Measurements from ENCODE around the gene SLC7A4.
"Not testable (repeated sequence)": the region's sequence is repeated elsewhere in the genome, so short reads cannot be mapped to it uniquely, and the experiment has no call there.

SLC7A4 gene, protein sequence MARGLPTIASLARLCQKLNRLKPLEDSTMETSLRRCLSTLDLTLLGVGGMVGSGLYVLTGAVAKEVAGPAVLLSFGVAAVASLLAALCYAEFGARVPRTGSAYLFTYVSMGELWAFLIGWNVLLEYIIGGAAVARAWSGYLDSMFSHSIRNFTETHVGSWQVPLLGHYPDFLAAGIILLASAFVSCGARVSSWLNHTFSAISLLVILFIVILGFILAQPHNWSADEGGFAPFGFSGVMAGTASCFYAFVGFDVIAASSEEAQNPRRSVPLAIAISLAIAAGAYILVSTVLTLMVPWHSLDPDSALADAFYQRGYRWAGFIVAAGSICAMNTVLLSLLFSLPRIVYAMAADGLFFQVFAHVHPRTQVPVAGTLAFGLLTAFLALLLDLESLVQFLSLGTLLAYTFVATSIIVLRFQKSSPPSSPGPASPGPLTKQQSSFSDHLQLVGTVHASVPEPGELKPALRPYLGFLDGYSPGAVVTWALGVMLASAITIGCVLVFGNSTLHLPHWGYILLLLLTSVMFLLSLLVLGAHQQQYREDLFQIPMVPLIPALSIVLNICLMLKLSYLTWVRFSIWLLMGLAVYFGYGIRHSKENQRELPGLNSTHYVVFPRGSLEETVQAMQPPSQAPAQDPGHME

DNA sequence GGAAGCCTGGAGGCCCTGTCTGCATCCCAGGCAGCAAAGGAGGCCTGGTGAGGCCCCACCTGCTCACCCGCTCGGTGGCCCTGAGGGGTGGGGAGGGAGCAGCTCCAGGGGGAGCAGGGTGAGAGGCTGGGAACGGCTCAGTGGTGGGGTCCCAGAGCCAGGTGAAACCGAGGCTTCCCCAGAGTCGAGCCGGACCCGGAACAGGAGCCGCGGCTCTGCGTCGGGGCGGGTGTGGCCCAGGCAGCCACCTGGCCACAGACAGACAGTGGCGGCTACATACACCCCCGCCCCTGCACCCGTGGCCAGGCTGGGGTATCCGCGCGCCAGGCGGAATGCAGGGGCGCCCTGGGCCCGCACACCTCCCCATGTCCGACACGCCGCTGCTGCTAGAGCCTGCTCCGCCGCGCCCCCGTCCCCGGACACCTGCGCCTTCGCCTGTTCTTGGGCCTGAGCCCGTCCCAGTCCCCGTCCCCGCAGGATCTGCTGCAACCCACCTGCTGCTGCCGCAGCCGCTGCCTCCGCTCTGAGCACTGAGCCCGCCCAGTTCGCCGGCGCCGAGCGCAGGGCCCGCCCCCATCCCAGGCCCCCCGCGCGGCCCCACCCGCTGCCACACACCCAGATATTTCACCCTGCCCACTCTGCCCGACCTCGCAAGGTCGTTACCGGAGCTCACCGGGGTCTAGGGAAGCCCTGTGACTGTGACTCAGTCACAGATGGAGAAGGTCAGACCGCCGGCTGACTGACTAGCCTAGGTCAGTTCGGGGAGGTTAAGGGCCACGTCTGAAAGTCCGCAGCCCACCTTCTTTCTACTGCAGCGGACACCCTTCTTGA lies at the start of gene SLC7A4:
TSS of gene SLC7A4 (minus strand) at position 525 of the 831 bp plus-strand sequence. CDS start 749 bp downstream, outside the sequence.
- no peak for DNase-seq

DNA sequence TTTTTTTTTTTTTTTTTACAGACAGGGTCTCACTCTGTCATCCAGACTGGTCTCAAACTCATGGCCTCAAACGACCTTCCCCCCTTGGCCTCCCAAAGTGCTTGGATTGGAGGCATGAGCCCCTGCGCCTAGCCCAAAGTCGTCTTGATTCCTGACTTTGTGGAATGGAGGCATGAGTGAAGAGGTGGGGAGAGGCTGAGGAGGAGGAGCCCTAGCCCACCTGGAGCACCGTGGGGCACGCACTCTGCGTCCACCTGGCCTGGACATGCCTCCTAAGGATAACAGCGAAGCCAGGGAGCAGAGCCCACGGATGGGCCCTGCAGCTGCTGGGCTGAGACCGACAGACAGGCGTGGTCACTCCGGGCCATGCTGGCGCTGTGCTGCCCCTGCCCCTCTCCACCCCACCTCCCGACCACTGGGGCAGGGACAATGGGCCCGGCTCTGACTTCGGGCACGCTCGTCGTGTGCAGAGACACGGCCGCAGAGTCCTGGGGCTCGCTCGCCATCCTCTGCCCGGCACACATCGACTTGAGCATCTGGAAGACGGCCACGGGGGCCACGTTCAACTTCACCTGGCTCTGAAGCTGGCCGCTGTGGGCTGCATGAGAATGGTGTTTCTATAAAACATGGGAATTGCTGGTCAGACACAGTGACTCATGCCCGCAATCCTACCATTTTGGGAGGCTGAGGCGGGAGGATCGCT lies 48.2 kb upstream of the SLC7A4 start:
- no peak for DNase-seq

DNA sequence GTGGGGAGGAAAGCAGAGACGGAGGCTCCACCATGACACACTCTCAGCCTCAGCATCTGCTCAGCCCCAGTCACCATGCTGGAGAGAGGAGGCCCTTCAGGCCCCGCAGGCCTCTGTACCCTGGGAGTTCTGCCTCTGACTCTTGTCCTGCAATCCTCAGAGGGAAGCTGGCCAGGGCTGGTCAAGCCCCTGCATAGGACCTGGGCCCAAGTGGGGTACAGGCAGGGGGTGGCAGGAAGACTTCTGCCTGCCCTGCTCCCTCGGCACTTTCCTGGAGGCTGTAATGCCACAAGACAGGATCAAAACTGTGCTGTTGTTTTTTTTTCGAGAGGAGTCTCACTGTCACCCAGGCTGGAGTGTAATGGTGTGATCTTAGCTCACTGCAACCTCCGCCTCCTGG lies 47.1 kb upstream of the SLC7A4 start:
- DNase-seq = no peak

DNA sequence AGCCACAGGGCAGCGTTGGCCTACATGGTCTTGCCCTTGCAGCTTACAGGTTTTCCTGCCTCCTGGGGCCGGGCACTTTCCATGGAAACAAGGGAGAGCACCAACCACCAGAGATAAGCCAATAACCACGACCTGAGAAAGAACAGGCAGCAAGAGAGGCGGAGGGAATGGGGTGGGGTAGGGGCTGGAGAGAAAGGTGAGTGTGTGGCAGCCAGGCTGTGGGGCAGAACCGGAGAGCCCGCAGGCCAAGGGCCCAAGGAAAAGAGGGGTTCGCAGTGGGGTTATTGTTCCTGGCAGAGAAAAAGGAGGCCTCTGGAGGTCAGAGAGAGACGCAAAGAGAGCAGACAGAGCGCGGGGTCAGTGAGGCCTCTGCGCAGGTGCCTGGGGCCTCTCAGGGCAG lies 46.6 kb upstream of the SLC7A4 start:
- no peak for DNase-seq

DNA sequence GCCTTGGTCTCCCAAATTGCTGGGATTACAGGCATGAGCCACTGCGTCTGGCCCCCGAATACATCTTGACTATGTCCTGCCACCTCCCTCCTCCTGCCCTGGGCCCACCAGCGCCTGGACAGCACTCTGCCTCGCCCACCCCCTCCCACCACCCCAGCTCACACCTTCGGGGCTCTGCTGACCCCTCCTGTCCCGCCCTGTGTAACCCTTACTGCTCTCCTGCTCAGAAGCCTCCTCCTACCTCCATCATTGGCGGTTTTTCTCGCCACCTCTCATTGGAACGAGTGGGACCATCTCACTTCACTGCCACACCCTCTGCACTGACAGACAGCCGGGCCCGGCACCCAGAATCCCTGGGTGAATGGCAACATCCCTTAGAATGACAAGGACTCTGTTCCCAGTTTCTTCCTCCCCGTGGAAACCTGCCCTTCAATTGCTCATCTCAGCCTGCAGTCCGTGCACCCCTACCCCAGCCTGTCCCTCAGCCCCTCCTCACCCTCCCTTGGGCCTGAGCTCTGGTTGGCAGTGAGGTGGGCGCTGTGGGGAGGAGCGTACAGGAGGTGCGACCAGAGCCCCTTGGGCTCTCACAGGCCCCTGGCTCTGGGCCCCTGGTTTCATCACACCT lies 45.6 kb upstream of the SLC7A4 start:
- no peak for DNase-seq

DNA sequence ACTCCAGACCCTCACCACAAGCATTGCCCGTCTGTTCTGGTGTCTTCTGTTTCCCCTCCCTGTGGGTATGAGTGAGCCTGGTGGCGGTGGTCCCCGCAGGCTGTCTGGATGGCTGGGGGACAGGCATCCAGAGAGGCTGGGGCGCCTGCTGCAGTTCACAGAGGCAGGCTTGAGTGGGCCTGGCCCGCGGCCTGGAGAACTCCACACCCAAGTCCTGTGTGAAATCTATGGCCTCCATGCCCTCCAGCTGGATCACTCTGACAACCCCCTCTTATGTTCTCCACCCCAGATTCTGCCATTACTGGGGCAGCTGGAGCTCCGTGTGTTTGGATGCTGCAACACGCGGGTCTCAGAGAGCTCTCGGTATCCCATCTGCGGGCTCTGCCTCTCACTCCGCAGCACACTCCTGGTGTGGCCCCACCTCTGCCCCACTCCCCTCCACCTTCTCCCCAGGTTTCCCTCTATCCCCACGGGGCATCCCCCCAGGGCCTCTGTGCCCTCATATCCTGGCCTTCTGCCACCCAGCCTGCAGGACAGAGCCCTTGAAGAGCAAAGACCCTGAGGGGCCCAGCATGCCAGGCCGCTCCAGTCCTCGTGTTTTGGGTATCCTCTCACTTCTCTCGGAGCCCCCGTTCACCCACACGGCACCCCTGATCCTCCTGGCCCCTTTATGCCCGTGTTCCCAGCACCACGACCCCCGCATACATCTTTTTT lies 44.7 kb upstream of the SLC7A4 start:
- DNase-seq = no peak

DNA sequence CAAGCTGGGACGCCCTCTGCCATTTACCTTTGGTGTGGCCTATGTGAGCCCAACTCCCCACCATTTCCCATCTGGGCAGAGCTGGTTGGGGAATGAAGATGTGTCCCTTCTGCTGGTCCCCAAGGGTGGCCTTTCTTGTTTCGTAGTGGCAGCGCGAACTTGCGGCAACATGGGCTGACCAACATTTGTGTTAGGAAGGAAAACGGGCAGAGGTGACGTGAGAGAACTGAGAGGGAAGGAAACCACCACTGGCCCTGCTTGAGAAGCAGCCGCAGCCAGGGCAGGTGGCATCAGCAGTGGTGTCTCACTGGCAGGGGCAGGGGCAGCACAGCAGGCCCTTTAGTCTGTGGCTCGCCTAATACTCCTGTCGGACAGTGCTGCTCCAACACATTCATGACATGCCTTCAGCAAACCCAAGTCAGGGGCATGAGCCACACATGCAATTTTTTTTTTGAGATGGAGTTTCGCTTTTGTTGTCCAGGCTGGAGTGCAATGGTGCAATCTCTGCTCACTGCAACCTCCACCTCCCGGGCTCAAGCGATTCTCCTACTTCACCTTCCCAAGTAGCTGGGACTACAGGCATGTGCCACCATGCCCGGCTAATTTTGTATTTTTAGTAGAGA lies 43.3 kb upstream of the SLC7A4 start:
- no peak for DNase-seq

DNA sequence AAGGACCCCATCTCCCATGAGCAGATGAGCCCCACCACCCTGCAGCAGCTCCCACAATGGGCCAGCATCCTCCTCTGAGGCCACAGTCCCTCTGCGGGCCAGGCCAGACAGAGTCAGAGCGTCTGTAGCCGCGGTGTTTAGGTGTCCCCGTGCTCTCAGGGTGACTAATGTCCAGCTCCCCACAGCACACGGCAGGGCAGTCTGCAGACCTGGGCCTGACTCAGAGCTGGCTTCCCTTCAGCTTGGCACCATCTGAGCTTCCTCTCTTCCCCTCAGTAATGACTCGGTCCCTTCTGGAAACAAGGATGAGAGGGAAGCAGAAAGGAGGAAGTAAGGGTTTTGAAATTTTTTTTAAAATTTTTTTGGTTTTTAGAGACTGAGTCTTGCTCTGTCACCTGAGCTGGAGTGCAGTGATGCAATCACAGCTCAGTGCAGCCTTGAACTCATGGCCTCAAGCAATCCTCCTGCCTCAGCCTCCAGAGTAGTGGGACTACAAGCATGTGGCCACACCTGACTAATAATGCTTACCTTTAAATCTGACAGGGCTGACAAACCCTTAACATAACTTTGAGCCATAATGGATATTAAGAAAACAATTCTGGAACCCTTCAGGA lies 41.8 kb upstream of the SLC7A4 start:
- DNase-seq = no peak

DNA sequence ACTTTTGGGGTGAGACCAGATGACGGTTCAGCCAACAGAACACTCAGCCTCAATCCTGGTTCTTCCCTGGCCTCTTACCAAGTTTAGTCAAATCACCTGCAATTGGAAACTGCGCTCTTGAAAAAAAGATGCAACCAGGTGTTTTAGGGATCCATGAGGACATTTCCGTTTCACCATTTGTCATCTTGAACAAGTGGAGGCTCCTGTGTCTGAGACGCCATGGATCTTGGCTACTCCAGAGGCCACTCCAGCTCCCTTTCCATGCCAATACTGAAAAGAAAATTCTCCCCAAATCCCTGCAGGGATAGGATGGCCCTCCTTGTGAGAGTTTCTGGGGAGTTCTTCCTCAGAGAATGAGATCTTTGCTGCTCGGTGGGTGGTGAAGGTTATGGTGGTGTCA lies 41.1 kb upstream of the SLC7A4 start:
- DNase-seq = no peak

DNA sequence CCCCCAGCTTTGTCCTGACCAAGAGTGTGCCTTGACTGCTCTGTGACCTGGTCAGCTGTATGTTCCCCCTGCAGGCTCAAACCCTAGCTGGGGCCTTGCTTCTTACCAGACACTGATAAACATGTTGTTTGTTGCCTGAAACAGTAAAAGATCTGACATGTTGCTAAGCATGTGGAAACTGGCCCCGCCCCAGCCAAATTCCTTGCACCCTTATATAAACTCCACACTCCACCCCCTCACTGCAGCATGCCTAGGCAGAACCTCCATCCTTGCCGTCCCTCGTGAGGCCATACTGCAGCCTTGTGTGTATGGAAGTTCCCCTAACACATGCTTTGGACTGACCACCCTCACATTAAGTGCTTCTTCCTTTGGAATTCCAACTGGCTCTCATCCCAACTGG lies 40.7 kb upstream of the SLC7A4 start:
- no peak for DNase-seq

DNA sequence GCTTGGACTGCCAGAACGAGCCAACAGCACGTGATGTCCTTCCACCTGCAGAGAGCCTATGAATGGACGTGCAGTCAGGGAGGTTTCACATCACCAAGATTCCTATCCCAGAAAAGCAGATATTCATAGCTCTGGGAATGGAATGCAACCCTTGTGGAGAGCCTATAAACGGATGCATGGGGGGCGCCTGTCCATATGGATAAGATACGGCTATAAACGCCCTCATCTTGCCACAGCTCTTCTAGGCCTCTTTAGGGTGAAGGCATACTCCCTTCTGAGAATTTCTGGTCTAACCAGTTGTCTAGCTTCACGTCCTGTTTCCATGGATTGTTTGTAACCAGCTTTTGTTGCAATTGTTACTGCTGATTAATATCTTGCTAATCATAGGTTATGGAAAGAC lies 39.4 kb upstream of the SLC7A4 start:
- DNase-seq = not testable (repeated sequence)

DNA sequence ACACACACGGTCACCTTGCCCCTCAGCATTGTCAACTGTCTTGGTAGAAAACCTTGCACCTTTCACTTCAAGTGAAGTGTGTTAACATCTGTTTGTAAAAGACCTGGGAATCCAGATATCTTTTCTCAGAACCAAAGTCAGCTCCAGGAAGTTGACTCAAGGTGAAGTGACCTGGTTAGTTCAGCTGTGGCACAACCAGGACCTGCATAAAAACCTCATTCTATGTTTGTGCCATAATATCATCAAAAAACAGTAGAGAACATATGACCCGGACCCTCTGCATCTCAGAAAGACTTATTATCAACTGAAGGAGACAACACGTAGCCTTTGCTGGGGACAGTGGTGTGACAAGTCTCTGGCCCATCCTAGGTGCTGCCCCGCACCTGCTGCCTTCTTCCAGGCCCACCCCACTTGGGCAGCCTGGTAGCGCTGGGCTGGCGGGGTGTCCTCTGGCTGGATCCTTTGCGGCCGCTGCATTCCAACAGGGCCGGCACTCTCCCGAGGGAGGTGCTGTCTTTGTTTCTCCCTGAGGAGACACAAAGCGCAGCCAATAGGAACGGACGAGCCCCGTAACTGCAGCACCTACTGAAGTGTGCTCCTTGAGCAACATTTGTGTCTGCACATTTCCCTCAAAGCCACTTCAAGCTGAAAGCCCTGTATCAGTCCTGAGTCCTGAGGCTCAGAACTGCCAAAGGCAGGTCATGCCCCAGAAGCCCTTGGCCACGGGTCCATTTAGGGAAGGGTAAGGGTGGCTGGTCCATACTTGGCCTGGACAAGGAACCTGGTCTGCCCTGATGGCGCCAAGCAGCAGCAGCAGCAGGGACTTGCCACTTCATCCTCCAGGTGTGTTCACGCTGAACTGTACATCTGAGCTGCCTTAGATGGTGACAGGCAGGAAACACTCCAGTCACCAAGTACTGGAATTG lies 38.6 kb upstream of the SLC7A4 start:
- no peak for DNase-seq

DNA sequence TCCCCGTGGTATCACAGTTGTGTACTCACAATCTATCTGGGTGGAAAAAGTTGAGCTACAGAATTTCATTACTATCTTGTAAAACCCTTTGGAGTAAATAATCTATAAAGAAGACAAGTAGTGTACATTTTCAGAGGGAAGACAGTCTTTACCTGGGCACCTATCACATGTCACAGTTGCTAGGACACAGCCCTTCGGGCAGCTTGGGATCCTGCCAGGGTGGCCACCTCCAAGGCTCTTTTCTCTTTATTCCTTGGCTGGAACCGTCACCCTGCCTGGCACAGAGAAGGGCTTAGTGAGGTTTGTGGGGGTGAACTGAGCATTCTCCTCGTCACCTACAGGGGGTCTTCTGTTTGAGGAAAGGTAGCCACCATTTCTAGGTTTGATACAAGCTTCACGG lies 37.0 kb upstream of the SLC7A4 start:
- no peak for DNase-seq

DNA sequence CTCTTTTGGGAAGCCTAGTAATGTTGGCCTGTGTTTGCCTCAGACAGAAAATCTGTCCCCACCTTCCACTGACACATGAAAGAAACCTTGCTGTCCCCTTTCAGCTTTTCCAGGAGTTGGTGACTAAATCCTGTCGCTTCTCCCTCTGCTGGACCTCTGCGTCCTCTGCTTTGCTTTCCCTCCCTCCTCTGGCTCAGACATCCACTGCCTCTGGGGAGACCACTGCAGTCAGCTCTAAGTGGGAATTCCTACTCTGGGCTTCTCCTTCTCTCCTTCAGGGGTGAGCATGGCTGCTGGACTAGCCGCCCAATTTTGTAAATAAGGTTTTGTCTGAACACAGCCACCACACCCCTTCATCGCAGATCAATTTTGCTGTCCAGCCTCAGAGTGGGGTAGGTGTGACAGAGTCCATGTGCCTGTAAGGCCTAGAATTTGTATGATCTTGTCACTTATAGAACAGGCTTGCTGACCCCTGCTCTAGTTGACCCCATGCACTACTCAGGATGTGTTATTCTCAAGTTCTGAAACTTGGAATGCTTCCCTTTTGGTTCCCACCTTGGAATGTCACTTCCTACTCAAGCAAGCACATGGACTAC lies 36.4 kb upstream of the SLC7A4 start:
- no peak for DNase-seq

DNA sequence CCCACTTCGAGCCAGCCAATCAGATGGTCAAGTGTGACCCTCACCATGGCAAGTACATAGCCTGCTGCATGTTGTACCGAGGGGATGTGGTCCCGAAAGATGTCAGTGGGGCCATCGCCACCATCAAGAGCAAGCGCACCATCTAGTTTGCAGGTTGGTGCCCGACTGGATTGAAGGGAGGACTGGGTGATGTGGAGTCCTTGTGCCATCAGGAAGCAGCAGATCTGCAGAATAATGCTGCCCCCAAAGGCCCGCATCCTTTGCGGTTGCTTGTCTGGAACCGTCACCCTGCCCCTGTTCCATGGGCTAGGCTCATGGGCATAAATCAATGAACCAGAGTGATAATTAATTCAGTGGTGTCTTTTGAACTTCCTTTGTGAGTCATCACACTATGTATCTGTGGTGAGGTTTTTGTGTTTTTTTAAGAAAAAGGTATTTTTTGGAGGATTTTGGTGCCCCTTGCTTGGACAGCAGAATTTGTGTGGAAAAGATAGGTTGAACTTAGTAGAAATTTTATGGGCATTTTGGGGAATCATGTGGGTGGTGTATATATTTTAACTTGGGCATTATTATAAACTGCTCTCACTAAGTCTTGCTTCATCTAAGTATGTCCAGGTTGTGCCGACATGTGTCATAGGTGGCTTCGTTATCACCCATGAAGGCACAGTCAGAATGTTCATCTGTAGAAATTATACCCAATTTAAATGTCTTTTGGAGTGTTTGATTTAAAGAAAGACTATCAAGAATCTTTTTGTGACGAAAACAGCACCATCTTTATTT lies 35.7 kb upstream of the SLC7A4 start:
- DNase-seq = no peak

DNA sequence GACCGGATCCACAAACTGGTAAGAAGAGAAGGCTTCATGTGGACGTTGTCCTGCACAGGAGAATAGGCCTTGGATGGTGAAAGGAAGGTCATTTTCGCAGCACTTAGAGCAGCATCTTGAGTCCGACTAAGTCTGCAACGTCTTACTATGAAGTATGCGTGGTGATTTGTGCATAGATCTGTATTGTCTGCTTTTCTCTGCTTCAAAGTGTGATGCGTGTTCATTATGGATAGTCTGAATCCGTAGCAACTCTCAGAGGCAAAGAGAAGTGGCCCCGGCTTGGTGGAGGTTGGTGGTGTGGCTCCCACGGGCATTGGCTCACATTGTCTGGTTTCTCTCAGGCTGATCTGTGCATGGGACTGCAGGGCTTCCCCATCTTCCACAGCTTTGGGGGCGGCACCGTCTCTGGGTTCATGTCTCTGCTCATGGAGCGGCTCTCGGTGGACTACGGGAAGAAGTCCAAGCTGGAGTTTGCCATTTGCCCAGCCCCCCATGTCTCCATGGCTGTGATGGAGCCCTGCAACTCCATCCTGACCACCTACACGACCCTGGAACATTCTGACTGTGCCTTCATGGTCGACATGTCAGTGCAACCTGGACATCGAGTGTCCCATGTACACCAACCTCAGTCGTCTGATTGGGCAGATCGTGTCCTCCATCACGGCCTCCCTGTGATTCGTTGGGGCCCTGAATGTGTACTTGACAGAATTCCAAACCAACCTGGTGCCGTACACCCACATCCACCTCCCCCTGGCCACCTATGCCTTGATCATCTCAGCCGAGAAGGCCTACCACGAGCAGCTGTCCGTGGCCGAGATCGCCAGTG lies 34.9 kb upstream of the SLC7A4 start:
- no peak for DNase-seq
